GM18951 (cell line): Measurements from ENCODE around the gene DAZAP1.

Source experiments
- POLR2A ChIP-seq: IDR thresholded peaks from 4 replicates; pipeline ENCODE4 v1.6.1; 2011; ENCODE audit warnings: mild to moderate bottlenecking; ENCODE audit not compliant: insufficient read length, insufficient read depth; ENCODE audit errors: extremely low read depth
- in situ Hi-C: fragments of 300-500 bp; cut with MboI; formaldehyde crosslinking; loops from one replicate; pipeline ENCODE4 v1.12.0; 2022; ENCODE audit warnings: low sequenced_read_pairs, mixed read lengths, inconsistent platforms; ENCODE audit not compliant: unreplicated experiment

The DAZAP1 gene

GRCh38 chr19:1447504-1447903 is 40.1 kb downstream of the DAZAP1 start:
- in situ Hi-C loops: no loop called here
- TF ChIP-seq POLR2A: no peak

- TF ChIP-seq POLR2A: no peak
Observed at GRCh38 chr19:1447944-1448343, 40.6 kb downstream of the DAZAP1 start.

DNA sequence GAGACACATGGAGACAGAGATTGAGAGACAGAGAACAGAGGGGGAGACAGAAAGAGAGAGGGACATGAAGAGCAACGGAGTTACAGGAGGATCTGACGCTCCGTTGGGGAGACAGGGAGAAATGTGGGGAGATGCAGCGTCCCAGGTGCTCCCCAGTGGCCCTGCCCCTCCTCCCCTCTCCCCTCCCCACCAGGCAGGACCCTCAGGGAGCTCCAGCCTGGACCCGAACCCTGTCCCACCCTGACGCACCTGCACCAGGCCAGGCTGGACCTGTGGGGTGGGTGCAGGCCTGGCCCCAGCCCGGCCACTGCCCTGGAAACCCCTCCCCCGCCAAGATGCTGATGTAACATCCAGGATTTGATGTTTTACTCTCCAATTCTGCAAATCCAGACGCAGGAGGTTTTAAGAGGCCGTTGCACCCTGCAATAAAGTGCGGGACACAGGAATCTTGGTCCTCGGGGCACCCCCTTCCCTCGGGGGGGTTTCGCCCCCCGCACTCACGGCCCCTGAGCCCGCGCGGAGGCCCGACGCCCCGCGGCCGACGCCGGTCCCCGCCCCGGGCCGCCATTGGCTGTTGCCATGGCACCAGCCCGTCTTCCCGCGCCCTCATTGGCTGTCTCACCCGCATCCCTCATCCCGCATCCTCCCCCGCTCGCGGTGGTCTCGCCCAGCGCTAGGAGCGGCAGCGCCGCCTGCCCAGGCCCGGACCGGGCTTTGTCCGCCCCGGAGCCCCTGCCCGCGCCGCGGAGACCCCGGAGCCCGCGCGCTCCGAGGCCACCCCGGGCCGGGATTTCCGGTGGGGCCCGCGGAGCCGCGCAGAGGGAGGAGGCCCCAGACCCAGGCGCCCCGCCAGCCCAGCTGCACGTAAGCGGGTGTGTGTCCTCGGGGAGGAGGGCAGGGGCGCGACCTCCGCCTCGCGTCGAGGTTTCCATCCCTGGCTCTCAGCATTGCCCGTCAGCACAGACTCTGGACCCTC is 42.4 kb downstream of the DAZAP1 start, which contains the start of gene APC2:
APC2 (plus strand) TSS at position 655 of the 976 bp plus-strand sequence. CDS start 2,881 bp downstream, outside the sequence.
- in situ Hi-C loops: no loop called here
- TF ChIP-seq POLR2A: no peak

More at GRCh38 chr19:1447944-1448343, 40.6 kb downstream of the DAZAP1 start:
- in situ Hi-C loops: no loop called here

DNA sequence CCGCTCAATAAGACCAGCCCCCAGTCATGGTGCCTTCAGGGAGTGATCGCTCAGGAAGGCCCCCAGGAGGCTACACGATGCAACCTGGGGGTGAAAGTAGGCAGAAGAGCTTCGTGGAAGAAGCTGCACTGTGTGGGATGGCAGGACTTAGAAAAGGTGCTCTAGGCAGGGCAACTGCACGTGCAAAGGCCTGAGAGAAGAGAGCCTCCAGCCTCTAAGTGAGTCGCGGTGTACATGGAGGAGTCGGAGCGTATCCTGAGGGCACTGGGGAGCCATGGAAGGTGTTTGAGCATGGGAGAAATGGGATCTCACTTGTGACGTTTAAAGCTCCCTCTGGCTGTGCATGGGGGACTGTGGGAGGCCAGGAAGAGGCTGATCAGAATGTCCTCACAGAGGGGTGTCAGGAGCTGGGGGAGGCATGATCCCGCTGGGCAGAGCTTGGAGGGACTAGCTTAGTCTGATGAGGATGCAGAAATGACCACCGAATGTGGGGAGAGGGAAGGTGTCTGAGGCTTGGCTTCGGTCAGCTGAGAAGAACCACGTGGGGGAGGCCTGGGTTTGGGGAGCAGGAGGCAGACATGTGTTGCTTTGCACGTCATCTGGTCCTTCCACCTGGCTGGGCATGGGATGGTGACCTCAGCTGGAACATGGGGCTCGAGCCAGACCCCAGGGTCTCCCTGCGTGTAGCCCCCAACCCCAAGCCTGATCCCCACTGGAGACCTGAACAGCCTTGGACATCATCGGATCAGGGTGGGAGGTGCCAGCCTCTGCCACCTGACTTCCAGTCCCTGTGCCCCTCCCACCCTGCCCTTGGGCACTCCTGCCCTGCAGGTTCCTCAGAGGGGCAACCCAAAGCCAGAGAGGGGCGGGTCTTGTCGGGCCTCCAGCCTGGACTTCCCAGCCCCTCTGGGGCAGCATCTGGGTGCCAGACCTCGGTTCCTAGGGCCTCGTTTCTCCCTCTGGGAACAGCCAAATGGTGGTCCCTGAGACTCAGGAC is 43.6 kb downstream of the DAZAP1 start:
- in situ Hi-C loops: no loop called here
- no peak for TF ChIP-seq POLR2A

- in situ Hi-C loops: no loop called here
- no peak for TF ChIP-seq POLR2A
Observed at GRCh38 chr19:1451916-1452801, 44.8 kb downstream of the DAZAP1 start.

DNA sequence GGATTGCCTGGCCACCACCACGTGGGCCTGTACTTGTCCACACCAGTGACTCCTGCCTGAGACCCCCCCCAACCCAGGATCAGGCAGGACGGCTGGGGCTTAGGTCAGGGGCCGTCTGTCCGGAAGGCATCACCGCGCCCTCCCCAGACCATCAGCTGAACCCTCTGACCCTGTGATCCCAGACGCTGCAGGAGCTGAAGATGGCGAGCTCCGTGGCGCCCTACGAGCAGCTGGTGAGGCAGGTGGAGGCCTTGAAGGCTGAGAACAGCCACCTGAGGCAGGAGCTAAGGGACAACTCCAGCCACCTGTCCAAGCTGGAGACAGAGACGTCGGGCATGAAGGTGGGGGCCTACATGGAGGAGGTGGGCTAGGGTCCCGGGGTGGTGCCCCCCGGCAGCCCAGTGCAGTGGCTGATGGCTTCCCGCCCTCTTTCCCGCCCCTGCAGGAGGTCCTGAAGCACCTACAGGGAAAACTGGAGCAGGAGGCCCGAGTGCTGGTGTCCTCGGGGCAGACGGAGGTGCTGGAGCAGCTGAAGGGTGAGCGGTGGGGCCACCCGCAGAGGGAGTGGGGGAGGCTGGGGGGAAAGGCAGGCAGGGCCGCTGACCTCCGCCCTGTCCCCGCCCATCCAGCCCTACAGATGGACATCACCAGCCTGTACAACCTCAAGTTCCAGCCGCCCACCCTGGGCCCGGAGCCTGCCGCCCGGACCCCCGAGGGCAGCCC is 45.6 kb downstream of the DAZAP1 start:
- TF ChIP-seq POLR2A: no peak
- in situ Hi-C loops: no loop called here

- in situ Hi-C loops: no loop called here
- no peak for TF ChIP-seq POLR2A
Observed at GRCh38 chr19:1453525-1454364, 46.4 kb downstream of the DAZAP1 start.

- TF ChIP-seq POLR2A: no peak
- in situ Hi-C loops: no loop called here
Observed at GRCh38 chr19:1455002-1455335, 47.6 kb downstream of the DAZAP1 start.

GRCh38 chr19:1455336-1456120 is 48.1 kb downstream of the DAZAP1 start:
- no peak for TF ChIP-seq POLR2A
- in situ Hi-C loops: no loop called here

GRCh38 chr19:1456121-1456900 is 48.9 kb downstream of the DAZAP1 start:
- no peak for TF ChIP-seq POLR2A
- in situ Hi-C loops: no loop called here
